DND-41 (cell line): Measurements from ENCODE around the gene SCN9A.

Source experiments
- EZH2 ChIP-seq: IDR thresholded peaks from 3 replicates; pipeline ENCODE4 v1.6.1; 2012; ENCODE audit warnings: borderline replicate concordance, low read depth, mild to moderate bottlenecking, moderate library complexity, low read length, inconsistent platforms; ENCODE audit not compliant: severe bottlenecking
- TF ChIP-seq, protein P1 (sequence below): IDR thresholded peaks from 2 replicates; pipeline ENCODE4 v1.5.1; 2012; ENCODE audit warnings: borderline replicate concordance, low read length, moderate library complexity, mild to moderate bottlenecking; ENCODE audit not compliant: poor library complexity, severe bottlenecking; ENCODE audit errors: extremely low read depth

DNA sequence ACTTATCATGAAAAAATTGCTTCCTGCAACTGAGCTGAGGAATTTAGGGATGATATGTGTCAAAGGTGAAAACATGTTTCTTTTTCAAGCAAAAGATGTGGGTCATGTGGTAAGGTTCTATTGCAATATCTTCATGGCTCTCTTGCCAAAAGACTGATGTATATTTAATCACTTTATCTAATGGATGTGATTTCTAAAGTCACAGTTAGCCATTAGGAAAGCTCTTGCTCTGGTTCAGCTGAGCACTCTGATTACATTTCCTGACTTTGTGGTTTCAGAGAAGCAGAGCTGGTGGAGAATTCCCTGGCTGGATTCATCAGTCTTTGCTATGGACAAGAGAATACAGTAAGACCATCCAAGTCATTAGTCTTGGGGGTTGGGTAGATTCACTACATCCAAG lies 24.4 kb downstream of the SCN9A start:
- TF ChIP-seq, protein P1, sequence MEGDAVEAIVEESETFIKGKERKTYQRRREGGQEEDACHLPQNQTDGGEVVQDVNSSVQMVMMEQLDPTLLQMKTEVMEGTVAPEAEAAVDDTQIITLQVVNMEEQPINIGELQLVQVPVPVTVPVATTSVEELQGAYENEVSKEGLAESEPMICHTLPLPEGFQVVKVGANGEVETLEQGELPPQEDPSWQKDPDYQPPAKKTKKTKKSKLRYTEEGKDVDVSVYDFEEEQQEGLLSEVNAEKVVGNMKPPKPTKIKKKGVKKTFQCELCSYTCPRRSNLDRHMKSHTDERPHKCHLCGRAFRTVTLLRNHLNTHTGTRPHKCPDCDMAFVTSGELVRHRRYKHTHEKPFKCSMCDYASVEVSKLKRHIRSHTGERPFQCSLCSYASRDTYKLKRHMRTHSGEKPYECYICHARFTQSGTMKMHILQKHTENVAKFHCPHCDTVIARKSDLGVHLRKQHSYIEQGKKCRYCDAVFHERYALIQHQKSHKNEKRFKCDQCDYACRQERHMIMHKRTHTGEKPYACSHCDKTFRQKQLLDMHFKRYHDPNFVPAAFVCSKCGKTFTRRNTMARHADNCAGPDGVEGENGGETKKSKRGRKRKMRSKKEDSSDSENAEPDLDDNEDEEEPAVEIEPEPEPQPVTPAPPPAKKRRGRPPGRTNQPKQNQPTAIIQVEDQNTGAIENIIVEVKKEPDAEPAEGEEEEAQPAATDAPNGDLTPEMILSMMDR: no peak
- no peak for TF ChIP-seq EZH2
